ENCODE results near the gene CDHR3. TPM values are rescaled to one million over a fixed set of nuclear protein-coding genes. Genes with fewer than 3 reads are reported as not detected.
"Not testable (repeated sequence)": the region's sequence is repeated elsewhere in the genome, so short reads cannot be mapped to it uniquely, and the experiment has no call there.

Gene CDHR3
- polyA plus RNA-seq, 4 donors = 5.0 to 6.8 (median 6.0) TPM

DNA sequence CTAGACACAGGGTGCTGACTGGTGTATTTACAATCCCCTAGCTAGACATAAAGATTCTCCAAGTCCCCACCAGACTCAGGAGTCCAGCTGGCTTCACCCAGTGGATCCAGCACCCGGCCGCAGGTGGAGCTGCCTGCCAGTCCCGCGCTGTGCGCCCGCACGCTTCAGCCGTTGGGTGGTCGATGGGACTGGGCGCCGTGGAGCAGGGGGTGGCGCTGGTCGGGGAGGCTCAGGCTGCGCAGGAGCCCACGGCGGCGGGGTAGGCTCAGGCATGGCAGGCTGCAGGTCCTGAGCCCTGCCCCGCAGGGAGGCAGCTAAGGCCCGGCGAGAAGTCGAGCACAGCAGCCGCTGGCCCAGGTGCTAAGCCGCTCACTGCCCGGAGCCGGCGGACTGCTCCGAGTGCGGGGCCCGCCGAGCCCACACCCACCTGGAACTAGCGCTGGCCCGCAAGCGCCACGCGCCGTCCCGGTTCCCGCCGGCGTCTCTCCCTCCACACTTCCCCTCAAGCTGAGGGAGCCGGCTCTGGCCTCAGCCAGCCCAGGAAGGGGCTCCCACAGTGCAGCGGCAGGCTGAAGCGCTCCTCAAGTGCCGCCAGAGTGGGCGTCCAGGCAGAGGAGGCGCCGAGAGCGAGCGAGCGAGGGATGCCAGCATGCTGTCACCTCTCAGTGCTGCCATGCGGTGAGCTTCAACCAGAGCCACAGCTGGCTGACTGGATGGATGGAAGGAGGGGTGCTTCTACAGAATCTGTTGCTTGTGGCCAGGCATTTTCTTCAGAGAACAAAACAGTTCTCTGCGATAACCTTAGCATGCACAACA lies 7.2 kb upstream of the CDHR3 start:
- DNase-seq (ENCODE audit: low read depth in 4 of 4, low spot score in 3 of 4) = not testable (repeated sequence)

DNA sequence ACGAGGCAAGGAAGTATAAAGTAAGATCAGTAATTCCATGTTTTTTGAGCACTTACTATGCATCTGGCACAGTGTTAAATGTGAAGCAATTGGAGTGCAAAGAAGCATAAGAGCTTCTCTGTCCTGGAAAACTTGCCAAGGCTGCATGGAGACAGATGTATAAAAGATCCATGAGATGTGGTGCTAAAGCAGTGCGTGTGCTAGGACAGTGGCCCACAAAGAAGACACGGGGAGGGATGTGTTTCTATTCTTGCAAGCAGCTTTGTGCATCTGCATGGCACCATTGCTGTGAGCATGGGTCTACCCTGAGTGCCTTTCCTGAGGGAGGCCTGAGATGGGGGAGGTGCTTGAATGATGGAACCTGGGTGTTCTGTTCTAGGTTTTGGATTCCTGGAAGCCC lies 5.1 kb upstream of the CDHR3 start:
- no peak for DNase-seq (ENCODE audit: low read depth in 4 of 4, low spot score in 3 of 4)

DNA sequence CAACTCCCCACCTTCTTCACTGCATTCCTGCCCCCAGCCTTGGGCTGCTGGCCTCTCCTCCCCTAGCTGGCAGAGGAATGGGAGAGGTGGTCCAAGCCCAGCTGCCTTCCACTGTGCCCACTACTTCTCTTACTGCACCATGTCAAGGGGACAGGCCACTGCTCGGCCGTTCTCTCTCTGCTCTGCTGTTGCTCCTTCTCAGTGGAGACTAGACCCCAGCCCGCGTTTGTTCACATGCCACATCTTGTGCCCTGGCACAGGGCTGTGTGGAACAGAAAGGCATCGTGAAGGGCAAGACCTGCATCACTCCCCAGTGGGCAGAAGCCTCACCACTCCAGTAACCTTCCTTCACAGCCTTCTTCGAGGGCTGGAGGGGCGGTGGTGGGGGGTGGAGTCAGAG lies 711 bp upstream of the CDHR3 start:
- no peak for DNase-seq (ENCODE audit: low read depth in 4 of 4, low spot score in 3 of 4)

DNA sequence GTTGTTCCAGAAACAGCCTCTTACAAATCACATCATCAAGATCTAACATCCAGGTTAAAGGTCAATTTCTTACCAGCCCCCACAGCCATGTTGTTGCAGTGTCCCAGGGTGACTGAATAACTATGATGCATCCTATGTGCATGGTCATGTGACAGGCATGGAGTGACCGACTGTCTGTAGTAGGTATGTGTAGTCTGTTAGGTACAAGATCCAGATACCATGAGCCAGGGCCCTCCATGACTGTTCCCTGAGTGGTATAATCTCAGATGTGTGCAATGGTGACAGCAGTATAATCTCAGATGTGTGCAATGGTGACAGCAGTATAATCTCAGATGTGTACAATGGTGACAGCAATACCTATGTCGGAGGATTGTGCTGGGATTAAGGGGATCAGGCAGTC lies 8.8 kb downstream of the CDHR3 start:
- DNase-seq (ENCODE audit: low read depth in 4 of 4, low spot score in 3 of 4) = no peak

DNA sequence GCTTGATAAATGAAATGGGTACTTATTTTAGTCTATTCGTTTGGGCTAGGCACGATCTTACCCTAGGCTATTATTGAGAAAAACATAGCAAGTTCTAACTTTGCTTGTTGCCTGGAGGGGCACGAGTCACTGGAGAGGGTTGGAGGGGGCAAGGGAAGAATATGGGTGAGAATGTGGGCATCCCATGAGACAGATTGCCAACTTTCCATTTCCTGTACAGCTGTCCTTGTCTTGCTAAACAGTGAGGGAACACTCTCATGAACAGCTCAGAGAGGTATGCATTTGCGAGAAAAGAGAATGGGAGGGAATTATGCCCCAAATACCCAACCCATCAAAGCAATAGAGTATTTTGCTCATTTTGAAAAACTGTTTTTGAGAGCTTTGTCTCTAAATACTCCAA lies 9.2 kb downstream of the CDHR3 start:
- no peak for DNase-seq (ENCODE audit: low read depth in 4 of 4, low spot score in 3 of 4)

DNA sequence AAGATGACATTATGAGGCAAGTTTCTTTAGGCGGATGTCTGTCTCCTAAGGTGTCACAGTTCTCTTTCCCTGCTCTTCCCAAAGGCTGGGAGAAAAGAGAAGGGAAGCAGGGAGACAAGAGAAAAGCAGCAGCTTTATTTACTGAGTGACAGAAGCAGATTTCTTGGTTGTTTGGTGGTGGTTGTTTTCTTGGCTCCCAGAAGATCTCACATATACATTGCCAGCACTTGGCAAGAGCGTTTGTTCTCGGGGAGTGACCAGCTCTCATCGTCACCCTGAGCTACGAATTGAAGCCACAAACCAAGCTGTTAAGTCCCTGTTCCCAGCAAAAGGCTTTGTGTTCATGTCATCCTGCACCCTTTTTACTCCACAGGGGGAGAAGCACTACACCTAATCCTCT lies 11.4 kb downstream of the CDHR3 start:
- DNase-seq (ENCODE audit: low read depth in 4 of 4, low spot score in 3 of 4) = no peak

DNA sequence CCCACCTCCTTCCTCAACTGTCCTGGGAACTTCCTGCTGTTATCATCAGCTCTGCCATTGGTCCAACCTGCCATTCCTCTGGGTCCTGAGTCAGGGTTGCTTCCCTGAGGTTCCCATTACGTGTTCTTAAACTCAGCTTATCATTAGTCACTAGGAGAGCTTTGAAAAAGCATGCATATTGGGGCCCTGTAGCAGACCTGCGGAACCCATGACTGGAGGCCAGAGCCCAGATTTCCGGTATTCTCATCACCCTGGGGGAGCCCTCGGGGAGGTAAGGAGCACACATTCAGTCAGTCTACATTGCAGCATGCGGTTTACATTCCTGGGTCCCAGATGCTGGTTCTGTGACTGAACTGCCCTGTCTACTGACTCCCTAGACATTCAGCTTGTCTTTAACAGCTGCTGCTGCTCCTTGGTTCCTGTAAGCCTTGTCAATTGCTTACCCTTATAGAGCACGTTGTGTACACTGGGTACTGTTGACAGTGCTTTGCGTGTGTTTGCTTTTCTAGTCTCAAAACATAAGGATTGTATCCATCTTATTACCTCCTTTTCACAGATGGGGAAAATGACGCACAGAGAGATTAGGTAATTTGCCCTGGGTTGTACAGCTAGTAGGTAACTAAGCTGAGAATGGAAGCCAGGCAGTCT lies 12.8 kb downstream of the CDHR3 start:
- no peak for DNase-seq (ENCODE audit: low read depth in 4 of 4, low spot score in 3 of 4)

DNA sequence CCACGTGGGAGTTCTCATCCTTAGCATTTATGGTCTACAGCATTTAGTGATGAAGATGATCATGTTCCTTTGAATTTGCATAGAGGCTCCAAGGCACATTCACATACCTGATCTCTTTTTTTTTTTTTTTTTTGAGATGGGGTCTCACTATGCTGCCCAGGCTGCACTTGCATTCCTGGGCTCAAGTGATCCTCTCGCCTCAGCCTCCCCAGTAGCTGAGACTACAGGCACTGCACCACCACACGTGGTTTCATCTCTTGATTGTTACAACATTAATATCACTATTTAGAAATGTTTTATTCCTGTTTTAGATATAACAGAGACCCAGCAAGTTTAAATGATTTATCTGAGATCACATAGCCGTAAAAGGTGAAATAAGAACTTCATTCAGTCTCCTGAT lies 13.8 kb downstream of the CDHR3 start:
- DNase-seq (ENCODE audit: low read depth in 4 of 4, low spot score in 3 of 4) = no peak

DNA sequence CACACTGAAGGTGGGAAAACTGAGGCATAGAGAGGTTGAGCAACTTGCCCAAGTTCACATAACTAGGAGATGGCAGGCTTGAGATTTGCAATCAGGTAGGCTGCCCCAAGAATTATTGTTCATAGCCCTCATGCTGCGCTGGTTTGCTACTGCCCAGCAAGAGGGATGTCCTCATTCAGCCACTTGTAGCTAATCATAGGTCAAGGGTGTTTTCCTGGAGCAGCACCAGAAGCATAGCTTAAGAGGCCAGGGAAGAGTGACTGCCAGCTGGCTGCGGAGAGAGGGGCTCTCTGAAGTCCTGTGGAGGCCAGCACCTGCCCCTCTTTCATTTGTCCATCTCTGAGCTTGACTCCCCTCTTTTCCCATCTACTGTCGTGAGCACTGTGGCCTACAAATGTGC lies 15.0 kb downstream of the CDHR3 start:
- DNase-seq (ENCODE audit: low read depth in 4 of 4, low spot score in 3 of 4) = no peak

DNA sequence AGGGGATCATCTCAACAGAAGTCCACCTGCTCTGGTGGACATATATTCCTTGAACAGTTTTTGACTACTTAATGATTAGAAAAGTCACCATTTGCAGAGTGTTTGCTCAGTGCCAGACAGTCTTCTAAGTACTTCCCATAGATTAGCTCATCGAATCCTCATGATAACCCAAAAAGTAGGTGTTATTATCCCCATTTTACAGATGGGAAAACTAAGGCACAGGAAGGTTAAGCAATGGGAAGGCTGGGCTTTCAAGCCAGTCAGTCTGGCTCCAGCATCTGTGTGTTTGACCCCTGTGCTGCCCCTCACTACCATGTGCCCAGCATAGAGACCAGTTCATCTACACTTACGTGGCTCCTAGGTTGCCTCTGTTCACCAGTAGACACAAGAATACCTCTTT lies 15.9 kb downstream of the CDHR3 start:
- DNase-seq (ENCODE audit: low read depth in 4 of 4, low spot score in 3 of 4) = no peak

DNA sequence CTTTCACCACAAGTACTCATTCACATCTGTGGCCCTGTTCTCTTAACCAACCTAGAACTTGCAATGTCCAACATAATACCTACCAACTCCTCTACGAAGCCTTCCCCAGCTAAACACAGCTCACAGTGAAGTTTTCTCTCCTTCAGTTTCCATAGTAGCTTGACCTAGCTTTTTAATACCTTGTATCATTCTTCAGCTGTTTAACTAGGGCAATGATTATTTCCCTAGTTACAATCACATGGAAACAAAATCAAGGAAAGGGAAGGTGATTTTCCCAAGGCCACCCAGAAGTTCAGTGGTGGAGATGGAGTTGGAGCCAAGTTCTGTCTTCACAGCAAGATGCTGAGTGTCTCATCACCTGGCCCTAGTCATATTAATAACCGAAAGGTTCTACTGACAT lies 16.3 kb downstream of the CDHR3 start:
- no peak for DNase-seq (ENCODE audit: low read depth in 4 of 4, low spot score in 3 of 4)

DNA sequence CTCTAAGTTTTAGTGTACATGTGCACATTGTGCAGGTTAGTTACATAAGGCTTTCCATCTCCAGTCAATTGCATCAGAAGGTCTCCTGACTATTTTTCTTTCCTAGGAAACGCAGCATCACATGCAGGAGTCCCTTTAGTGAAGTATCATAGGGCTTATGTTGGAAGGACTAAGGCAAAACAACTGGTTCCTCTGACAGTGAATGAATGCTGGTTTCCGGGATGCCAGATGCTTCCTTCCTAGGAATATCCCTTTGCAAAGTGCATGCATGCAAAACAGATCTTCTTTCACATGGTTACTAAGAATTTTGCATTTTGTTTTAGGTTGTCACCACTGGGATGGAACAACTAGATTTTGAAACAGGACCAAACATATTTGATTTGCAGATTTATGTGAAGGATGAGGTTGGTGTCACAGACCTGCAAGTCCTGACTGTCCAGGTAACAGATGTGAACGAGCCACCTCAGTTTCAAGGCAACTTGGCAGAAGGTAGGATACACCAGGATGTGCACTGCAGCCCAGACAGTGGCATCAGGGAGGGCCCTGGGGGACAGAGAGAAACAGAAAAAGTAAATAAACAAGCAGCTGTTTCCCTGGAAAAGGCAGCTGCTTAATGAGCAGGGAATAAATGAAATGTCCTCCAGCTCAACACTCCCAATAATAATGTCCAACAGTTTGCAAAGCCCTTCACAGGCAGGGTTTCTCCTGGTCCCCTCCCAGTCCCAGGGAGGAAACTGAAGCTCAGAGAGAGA lies 17.8 kb downstream of the CDHR3 start:
- no peak for DNase-seq (ENCODE audit: low read depth in 4 of 4, low spot score in 3 of 4)

DNA sequence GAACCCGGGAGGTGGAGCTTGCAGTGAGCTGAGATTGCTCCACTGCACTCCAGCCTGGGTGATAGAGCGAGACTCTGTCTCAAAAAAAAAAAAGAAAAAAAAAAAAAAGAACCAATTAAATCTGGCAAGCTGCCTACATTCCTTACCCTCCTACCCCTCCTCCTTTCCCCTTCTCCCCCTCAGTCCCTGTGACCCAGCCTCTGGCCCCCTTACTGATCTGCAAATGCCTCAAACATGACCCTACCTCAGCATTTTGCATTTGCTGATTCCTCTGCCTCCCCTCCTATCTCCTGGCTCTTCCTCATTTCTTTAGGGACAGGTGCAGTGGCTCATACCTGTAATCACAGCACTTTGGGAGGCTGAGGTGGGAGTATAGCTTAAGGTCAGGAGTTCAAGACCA lies 19.3 kb downstream of the CDHR3 start:
- DNase-seq (ENCODE audit: low read depth in 4 of 4, low spot score in 3 of 4) = no peak

DNA sequence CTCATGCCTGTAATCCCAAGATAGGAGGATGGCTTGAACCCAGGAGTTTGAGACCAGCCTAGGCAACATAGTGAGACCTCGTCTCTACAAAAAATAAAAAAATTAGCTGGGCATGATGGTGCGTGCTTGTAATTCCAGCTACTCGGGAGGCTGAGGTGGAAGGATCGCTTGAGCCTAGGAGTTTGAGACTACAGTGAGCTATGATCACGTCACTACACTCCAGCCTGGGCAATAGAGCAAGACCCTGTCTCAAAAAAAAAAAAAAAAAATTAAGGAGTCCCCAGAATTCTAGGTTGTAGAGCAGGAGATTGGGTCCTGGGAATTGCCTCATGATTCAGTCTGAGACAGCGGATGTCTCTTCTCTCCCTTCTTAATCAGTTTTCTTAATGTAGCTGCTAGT lies 21.7 kb downstream of the CDHR3 start:
- not testable (repeated sequence) for DNase-seq (ENCODE audit: low read depth in 4 of 4, low spot score in 3 of 4)

DNA sequence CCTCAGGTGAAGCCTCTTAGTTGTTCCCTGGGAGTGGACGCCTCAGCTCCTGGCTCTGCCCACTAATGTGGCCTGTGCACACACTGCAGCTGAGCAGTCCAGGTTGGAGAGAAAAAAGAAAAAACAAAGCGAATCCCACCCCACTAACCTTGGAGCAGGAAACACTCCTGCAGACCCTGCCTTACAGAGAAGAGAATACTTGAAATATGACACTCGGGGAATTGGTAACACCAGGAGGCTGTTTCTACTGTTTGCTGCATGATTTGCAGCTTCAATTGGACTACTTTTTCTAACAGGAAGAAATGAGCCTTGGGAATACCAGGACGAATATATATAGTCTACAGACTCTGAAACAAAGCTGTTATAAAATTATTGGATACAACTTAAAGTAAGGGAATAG lies 22.2 kb downstream of the CDHR3 start:
- DNase-seq (ENCODE audit: low read depth in 4 of 4, low spot score in 3 of 4) = no peak

DNA sequence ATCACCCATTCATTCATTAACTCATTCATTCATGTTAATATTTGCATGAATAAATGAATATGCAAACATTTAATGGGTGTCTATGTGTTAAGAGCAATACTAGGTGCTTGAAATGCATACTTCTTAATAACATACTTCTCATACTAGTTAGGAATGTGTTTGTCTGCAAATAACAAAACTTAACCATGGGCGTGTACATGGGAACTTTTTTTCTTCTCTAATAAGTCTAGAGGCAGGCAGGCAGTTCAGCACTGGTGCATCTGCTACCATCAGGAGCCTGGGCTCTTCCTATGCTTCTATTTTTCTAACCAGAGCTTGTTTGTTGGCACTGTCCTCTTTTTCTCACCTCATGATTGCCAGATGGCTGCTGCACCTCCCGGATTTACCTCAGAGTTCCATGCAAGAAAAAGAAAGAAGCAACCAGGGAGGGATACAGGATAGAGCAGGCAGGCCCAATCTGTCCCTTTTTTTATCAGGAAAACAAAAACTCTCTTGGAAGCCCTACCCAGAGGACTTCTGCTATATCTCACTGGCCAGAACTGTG lies 22.7 kb downstream of the CDHR3 start:
- no peak for DNase-seq (ENCODE audit: low read depth in 4 of 4, low spot score in 3 of 4)

DNA sequence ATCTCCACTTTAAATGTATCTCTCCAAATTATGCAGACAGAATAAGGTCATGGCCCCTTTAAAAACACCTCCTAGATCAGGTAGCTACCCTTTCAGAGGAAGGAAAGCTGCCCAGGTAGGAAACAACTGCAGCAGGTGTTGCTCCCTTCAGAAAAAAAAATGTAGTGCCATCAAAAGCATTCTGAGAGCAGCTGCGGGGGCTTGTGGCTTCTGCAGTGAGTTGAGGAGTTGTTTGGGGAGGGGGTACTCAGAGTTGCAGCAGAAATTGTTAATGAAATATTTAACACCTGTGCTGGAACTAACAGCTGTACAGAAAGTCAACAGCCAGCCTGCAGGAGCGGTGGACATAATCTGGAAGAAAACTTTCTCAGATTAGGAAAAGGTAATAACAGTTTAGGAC lies 24.0 kb downstream of the CDHR3 start:
- DNase-seq (ENCODE audit: low read depth in 4 of 4, low spot score in 3 of 4) = no peak

DNA sequence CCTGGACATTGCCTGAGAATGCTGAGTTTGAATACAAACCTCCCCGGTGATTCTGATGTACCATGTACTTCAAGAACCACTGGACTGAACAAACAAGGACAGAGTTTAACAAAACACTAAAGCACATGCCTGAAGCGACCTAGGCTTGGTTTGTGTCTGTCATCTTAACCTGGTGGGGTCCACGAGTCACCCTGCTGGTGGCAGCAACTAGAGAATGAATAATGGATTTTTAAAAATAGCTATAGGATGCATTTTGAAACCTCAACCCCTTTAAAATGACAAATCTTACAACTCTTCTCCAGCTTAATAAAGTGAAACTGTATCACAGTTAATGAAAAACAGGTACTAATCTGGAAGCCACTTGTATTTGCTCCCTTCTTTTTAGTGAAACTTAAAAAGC lies 25.2 kb downstream of the CDHR3 start:
- no peak for DNase-seq (ENCODE audit: low read depth in 4 of 4, low spot score in 3 of 4)

DNA sequence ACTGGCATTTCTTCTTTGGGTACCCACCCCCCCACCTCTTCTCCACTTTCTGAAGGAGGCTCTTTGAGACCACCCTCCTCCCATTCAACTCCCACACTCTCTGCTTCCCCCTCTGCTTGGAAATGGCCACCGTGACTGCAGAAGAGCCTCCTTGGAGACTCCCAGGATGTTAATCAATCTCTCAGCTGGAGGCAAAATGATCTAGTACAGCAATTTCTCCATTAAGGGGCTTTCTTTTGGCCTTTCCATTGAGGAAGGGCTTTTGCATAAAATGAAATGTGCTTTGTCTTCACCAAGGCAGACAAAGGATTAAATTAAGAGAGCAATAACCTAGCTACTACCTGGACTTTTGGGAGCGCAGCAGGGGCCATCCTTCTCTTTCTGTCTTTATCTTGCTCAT lies 26.1 kb downstream of the CDHR3 start:
- DNase-seq (ENCODE audit: low read depth in 4 of 4, low spot score in 3 of 4) = no peak

DNA sequence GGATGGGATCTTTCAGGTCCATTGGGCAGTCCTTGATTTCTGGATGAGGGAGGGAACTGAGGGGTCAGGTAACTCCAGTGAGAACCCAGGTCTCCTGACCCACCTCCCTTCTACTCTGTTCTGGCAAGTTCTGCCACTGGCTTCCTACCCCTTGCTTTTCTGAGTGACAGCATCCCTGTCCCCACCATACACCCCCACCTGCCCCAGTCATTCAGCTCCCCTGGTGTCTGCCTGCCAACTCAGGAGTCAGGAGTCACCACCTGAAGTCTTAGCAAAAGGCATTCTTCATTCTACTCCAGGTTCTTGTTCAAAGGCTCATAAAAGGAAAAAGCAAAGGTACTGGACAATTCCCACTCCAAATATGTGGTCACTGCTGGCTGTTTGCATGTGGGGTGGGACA lies 26.6 kb downstream of the CDHR3 start:
- no peak for DNase-seq (ENCODE audit: low read depth in 4 of 4, low spot score in 3 of 4)

DNA sequence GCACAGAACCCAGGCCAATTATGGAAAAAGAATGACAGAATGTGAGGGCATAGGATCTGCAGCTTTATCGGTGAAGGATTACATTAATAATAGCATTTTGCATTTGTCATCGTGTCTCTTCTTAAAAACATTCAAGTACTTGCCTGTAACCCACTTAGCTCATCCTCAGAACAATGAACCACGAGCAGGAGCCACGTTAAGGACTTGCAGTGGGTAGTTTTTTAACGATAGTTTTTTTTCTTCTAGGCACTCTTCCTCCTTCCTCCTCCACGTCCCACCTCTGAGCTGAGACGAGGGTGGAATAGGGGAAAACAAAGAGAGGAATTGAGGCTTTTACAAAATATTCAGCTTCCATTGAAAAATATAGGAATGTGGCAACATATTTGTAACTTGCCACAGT lies 27.1 kb downstream of the CDHR3 start:
- DNase-seq (ENCODE audit: low read depth in 4 of 4, low spot score in 3 of 4) = no peak

Data from right renal pelvis (tissue), 4 donors.